Natural killer cell (primary cell): Measurements from ENCODE around the gene RCL1. TPM values are rescaled to one million over a fixed set of nuclear protein-coding genes. Genes with fewer than 3 reads are reported as not detected.

Source experiments
- ATAC-seq, 3 donors: fragments of 150-1000 bp in 2 of 3; fragments of 200-7000 bp in 1 of 3; cut with Tn5 transposase; 1 replicate in 1 of 3; 2 replicates in 2 of 3; pipeline ENCODE4 v1.10.0; 2021; ENCODE audit warnings: mild to moderate bottlenecking in 2 of 3, moderate library complexity in 2 of 3
- DNase-seq, 2 donors: peaks; one replicate each; pipeline versions ENCODE4 v3.0.0 to v3.0.0-alpha.2; 2013 to 2021; ENCODE audit warnings: mixed read lengths in 1 of 2
- H3K27ac ChIP-seq: one replicate; pipeline ENCODE4 v1.5.1; 2013; ENCODE audit warnings: mild to moderate bottlenecking, low read length
- H3K27me3 ChIP-seq: one replicate; pipeline ENCODE4 v1.6.1; 2013; ENCODE audit warnings: low read length; ENCODE audit not compliant: control insufficient read depth, insufficient read depth
- H3K36me3 ChIP-seq: one replicate; pipeline ENCODE4 v1.6.1; 2013; ENCODE audit warnings: low read length; ENCODE audit not compliant: control insufficient read depth, insufficient read depth
- H3K4me1 ChIP-seq: one replicate; pipeline ENCODE4 v1.6.1; 2013; ENCODE audit warnings: low read length; ENCODE audit not compliant: control insufficient read depth, insufficient read depth
- H3K4me3 ChIP-seq: one replicate; pipeline ENCODE4 v1.5.1; 2013; ENCODE audit warnings: low read length
- H3K9me3 ChIP-seq: one replicate; pipeline ENCODE4 v1.6.1; 2013; ENCODE audit warnings: low read length; ENCODE audit not compliant: control insufficient read depth, insufficient read depth
- H3K27ac Mint-ChIP-seq, 2 donors: one replicate each; pipeline ENCODE4 v1.8.0; 2022; ENCODE audit warnings: mild to moderate bottlenecking in 2 of 2, mixed read lengths in 2 of 2, moderate library complexity in 1 of 2
- H3K27me3 Mint-ChIP-seq, 2 donors: one replicate each; pipeline ENCODE4 v1.8.0; 2022; ENCODE audit warnings: low read depth in 2 of 2, mixed read lengths in 2 of 2
- H3K36me3 Mint-ChIP-seq: one replicate; pipeline ENCODE4 v1.8.0; 2022; ENCODE audit warnings: mixed read lengths
- H3K4me1 Mint-ChIP-seq, 2 donors: one replicate each; pipeline ENCODE4 v1.8.0; 2022; ENCODE audit warnings: mixed read lengths in 2 of 2
- H3K4me3 Mint-ChIP-seq: one replicate; pipeline ENCODE4 v1.8.0; 2022; ENCODE audit warnings: mild to moderate bottlenecking, moderate library complexity, mixed read lengths
- H3K9me3 Mint-ChIP-seq, 2 donors: one replicate each; pipeline ENCODE4 v1.8.0; 2022; ENCODE audit warnings: mixed read lengths in 2 of 2
- WGBS: methylation state at CpG from one replicate; pipeline ENCODE4 v1.1.7; 2013; ENCODE audit warnings: missing lambda C conversion rate; ENCODE audit not compliant: insufficient coverage; 5-methylcytosine and 5-hydroxymethylcytosine counted together
- intact Hi-C: fragments of 100-400 bp; cut with micrococcal nuclease; formaldehyde crosslinking; loops from one replicate; pipeline ENCODE4 v1.14.2; 2022
- total RNA-seq, 4 donors: library from RNA; stranded (reverse); fragments of 120-200 nt in 1 of 4; gene quantifications; one replicate each; pipeline versions ENCODE4 v1.2.3 to v1.2.4, GENCODE V29; 2013 to 2022
- TF ChIP-seq, protein P1 (sequence below): fragments of 200-600 bp; IDR thresholded peaks from one replicate; pipeline ENCODE4 v1.8.0; 2022; ENCODE audit warnings: antibody characterized with exemption

Gene RCL1
- total RNA-seq, 3 donors from 2014 or later (not counting 1 experiment from before 2014, with no cell fraction given): 18.1 to 26.3 (median 23.0) TPM

DNA sequence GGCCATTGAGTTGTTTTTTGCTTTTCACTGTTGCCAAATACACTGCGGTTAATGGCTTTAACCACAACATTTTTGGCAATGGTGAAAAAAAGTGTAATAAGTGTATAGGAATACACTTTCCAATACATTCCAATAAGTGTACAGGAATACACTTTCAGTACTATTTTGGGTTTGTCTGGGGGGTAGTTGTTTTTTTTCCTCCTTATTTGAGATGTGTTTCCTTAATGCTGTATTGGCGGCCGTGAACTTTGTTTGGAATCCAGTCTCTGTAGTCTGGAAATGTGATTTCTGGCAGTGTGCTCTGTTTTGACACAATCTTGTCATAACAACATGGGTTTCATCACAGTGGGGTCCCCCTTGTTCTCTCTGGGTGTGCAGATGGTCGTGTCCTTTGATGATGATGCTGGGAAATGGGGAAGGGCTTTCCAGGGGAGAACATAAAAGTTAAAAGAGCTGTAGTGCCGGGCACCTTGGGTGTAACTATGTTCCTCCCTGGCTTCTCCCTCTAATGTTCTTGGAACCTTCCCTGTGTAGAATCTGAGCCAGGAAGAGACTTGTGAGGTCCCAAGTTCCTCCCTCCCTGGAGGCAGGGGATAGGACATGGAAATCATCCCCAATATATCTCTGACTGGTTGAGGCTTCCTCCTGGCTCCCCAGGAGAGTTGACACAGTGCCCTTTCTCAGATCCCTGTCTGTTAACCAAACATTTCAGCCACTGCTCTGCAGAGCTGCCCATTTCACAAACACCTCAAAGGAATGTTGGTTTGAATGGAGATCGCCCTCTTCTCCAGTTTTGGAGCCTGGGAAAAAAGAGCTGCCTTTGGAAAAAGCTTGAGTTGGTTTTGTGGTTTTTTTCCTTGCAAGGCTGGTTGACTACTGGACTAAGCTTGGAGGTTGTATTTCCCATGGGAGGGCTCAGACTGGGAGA lies 44.8 kb downstream of the RCL1 start:
- Histone ChIP-seq H3K4me1 (no peaks in the 10 kb centered on the region), H3K27ac (no peak overlapping the region), H3K9me3 (no peaks in the 10 kb centered on the region), H3K4me3 (no peak overlapping the region), H3K27me3 (no peaks in the 10 kb centered on the region), H3K36me3 (peaks cover 17% of the 10 kb centered on the region)
- WGBS: 96% methylated on average over 5 of the region's 6 CpGs
- Mint-ChIP-seq H3K27ac (no peak overlapping the region), H3K27me3 (no peaks in the 10 kb centered on the region), H3K36me3 (no peaks in the 10 kb centered on the region), H3K4me1 (peaks cover 0 to 17% of the 10 kb centered on the region in 2 donors), H3K4me3 (no peak overlapping the region), H3K9me3 (no peaks in the 10 kb centered on the region)
- ATAC-seq: no peak
- intact Hi-C loops: no loop called here
- TF ChIP-seq, protein P1, sequence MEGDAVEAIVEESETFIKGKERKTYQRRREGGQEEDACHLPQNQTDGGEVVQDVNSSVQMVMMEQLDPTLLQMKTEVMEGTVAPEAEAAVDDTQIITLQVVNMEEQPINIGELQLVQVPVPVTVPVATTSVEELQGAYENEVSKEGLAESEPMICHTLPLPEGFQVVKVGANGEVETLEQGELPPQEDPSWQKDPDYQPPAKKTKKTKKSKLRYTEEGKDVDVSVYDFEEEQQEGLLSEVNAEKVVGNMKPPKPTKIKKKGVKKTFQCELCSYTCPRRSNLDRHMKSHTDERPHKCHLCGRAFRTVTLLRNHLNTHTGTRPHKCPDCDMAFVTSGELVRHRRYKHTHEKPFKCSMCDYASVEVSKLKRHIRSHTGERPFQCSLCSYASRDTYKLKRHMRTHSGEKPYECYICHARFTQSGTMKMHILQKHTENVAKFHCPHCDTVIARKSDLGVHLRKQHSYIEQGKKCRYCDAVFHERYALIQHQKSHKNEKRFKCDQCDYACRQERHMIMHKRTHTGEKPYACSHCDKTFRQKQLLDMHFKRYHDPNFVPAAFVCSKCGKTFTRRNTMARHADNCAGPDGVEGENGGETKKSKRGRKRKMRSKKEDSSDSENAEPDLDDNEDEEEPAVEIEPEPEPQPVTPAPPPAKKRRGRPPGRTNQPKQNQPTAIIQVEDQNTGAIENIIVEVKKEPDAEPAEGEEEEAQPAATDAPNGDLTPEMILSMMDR: no peak
- DNase-seq: no peak

- peaks cover 15% of the 10 kb centered on the region for H3K36me3 ChIP-seq
- H3K27me3 ChIP-seq: no peaks in the 10 kb centered on the region
- intact Hi-C loops: no loop called here
- H3K27ac Mint-ChIP-seq: no peak overlapping the region
- no peaks in the 10 kb centered on the region for H3K36me3 Mint-ChIP-seq
- TF ChIP-seq, protein P1: no peak
- peaks cover 0 to 17% of the 10 kb centered on the region in 2 donors for H3K4me1 Mint-ChIP-seq
- no peak overlapping the region for H3K4me3 Mint-ChIP-seq
- DNase-seq (no peak), ATAC-seq (no peak)
- no peaks in the 10 kb centered on the region for H3K4me1 ChIP-seq
- H3K27me3 Mint-ChIP-seq: no peaks in the 10 kb centered on the region
- H3K9me3 ChIP-seq: no peaks in the 10 kb centered on the region
- WGBS: 20% methylated on average over 2 of the region's 3 CpGs
- H3K27ac ChIP-seq: no peak overlapping the region
- H3K9me3 Mint-ChIP-seq: no peaks in the 10 kb centered on the region
- H3K4me3 ChIP-seq: no peak overlapping the region
These were observed 45.4 kb downstream of the RCL1 start for GRCh38 chr9:4838189-4838546.

DNA sequence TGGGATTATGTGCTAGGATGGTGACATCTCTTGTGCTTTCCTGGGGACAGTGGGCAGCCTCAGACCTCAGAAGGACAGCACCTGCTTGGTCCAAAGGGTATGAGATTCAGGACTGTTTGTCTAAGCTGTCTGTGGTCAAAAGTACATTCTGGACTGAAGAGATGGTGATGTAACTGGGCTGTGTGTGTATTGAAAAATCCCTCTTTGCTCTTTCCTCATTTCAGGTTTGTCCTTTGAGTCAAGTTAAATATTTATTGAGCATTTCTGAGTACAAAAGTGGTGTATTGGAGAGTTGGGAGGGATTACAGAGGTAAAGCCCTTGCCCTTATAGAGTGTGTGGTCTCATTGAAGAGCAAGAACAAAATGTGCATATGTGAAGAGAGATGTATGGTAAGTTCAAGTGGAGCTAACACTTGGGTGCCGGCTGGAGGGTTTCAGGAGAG lies 46.7 kb downstream of the RCL1 start:
- no peak overlapping the region for H3K27ac Mint-ChIP-seq
- TF ChIP-seq, protein P1: no peak
- no peak for ATAC-seq
- DNase-seq: no peak
- H3K27me3 Mint-ChIP-seq: no peaks in the 10 kb centered on the region
- H3K9me3 ChIP-seq: no peaks in the 10 kb centered on the region
- no peaks in the 10 kb centered on the region for H3K9me3 Mint-ChIP-seq
- intact Hi-C loops: no loop called here
- H3K36me3 ChIP-seq: peaks cover 15% of the 10 kb centered on the region
- WGBS: 97% methylated on average over 1 of the region's 1 CpG
- H3K4me1 Mint-ChIP-seq: peaks cover 0 to 17% of the 10 kb centered on the region in 2 donors
- H3K4me1 ChIP-seq: no peaks in the 10 kb centered on the region
- H3K4me3 ChIP-seq: no peak overlapping the region
- H3K27ac ChIP-seq: no peak overlapping the region
- H3K36me3 Mint-ChIP-seq: peaks cover 9% of the 10 kb centered on the region
- no peak overlapping the region for H3K4me3 Mint-ChIP-seq
- H3K27me3 ChIP-seq: no peaks in the 10 kb centered on the region
